Islet of Langerhans (tissue), 1 donor: ENCODE measurements around the gene JMJD8.

Experiments used
- FAIRE-seq: peaks from one replicate; lab custom pipeline; 2011; peaks lifted over from hg19 to GRCh38; lab: Jason Lieb, UNC

The JMJD8 gene

GRCh38 chr16:638034-638543 lies 46.0 kb downstream of the JMJD8 start:
- no peak for FAIRE-seq

- FAIRE-seq: no peak
Observed at GRCh38 chr16:637081-638018, 46.8 kb downstream of the JMJD8 start.

- peak; percentile 71 for FAIRE-seq
Observed at GRCh38 chr16:636206-637080, 47.7 kb downstream of the JMJD8 start, which contains the start of gene METTL26. METTL26 (minus strand) TSS chr16:636305; CDS start chr16:636290, 15 bp downstream.

DNA sequence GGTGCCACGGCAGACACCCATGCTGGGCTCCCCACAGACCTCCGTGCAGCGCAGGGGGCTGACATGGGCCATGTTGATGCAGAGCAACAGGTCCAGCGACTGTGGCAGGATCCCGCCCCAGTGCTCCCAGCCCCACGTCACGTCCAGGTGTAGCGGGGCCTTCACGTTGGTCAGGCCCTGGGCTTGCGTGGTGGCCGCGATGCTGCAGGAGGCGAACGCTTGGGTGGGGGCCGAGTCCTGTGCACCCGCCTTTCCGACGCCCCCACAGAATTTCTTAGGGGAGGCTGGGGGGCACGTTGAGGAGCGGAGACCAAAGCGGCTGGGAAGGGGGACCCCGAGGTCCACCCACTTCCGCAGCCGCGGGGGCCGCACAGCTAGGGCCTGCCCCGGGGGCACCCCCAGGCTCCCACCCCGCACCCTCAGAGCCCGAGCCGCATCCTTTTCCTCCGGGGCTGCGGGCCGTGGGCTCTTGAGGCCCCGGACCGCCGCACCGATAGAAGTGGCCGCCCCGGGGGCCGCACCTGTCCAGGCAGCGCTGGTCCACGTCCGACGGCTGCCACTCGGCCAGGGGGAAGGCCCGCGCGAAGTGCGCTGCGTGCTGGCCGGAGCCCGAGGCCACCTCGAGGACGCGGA lies 48.4 kb downstream of the JMJD8 start:
- no peak for FAIRE-seq

DNA sequence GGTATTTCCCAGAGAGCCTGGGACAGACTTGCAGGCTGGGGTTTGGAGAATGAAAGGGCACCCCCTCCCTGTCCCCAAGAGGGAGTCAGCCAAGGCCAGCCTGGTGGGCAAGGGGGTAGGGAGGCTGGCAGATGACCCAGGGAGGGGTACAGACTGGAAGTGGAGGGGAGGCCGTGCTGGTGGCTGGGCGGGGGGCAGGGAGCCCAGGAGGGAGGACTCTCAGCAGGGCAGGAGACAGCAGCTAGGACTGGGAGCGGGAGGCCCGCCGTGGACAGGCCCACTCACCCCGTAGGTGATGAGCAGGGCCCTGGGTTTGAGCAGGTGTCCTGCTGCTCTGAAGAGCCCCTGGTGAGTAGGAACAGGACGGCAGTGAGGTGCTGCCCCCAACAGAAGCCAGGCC lies 49.1 kb downstream of the JMJD8 start:
- no peak for FAIRE-seq

GRCh38 chr16:634051-634670 lies 50.0 kb downstream of the JMJD8 start:
- no peak for FAIRE-seq

GRCh38 chr16:633336-634050 lies 50.6 kb downstream of the JMJD8 start:
- FAIRE-seq: no peak

DNA sequence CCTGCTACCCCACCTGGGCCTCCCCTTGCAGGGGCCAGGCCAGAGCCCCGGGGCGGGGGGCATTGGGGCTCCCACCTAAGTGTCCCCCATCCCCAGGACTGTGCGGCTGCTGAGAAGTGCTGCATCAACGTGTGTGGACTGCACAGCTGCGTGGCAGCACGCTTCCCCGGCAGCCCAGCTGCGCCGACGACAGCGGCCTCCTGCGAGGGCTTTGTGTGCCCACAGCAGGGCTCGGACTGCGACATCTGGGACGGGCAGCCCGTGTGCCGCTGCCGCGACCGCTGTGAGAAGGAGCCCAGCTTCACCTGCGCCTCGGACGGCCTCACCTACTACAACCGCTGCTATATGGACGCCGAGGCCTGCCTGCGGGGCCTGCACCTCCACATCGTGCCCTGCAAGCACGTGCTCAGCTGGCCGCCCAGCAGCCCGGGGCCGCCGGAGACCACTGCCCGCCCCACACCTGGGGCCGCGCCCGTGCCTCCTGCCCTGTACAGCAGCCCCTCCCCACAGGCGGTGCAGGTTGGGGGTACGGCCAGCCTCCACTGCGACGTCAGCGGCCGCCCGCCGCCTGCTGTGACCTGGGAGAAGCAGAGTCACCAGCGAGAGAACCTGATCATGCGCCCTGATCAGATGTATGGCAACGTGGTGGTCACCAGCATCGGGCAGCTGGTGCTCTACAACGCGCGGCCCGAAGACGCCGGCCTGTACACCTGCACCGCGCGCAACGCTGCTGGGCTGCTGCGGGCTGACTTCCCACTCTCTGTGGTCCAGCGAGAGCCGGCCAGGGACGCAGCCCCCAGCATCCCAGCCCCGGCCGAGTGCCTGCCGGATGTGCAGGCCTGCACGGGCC lies 51.4 kb downstream of the JMJD8 start:
- no peak for FAIRE-seq

GRCh38 chr16:631808-632358 lies 52.3 kb downstream of the JMJD8 start:
- FAIRE-seq: no peak
